Measurements from ENCODE around the gene ATP5IF1.

DNA sequence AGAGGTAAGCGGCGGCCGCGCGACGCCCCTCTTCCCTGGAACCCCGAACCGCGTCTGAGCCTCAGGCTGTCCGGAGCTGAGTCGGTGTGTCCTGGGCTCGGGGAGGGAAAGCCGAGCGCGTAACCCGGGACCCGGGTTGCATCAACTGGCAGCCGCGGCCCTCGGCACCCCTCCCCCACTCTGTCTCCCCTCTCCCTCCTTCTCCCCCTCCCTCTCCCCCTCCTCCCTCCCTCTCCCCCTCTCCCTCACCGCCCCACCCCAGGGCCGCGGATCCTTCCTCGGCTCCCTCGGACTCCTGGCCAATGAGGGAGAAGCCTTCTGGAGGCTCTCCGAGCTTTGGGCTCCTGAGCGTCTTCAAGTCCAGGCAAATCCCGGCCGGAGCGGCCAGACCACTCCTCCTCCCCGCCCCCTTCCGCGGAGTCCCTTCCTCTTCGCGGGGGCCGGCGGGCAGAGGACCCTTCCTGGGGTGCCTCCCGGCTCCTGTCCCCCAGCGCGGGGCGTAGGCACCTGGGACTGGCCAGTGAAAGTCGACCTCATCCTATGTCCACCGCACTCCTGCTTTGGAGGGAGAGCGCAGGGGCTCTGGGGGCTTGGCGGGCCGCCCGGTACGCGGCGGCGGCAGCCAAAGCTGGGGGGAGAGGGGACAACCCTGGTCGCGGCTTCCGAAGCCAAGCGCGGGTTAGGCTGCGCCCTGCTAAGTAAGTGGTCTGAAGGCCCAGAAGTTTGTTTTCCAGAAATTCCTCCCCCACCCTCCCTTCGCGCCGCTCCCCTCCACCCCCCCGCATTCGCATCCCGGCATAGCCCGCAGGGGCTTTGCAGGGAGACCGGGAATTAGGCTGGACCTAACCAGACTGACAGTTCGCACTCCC lies 24.2 kb downstream of the ATP5IF1 start:
- TF ChIP-seq JUN (CRISPR knock-in tag; IDR thresholded peaks at IDR 0.05): no peak
- no peak for TF ChIP-seq PHF5A (CRISPR knock-in tag; IDR thresholded peaks at IDR 0.05; ENCODE audit: low read depth, unreplicated experiment)
- TF ChIP-seq ZNF10 (CRISPR knock-in tag; IDR thresholded peaks at IDR 0.05; ENCODE audit: borderline replicate concordance, low read depth): no peak
- TF ChIP-seq, protein P1, sequence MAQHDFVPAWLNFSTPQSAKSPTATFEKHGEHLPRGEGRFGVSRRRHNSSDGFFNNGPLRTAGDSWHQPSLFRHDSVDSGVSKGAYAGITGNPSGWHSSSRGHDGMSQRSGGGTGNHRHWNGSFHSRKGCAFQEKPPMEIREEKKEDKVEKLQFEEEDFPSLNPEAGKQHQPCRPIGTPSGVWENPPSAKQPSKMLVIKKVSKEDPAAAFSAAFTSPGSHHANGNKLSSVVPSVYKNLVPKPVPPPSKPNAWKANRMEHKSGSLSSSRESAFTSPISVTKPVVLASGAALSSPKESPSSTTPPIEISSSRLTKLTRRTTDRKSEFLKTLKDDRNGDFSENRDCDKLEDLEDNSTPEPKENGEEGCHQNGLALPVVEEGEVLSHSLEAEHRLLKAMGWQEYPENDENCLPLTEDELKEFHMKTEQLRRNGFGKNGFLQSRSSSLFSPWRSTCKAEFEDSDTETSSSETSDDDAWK (CRISPR knock-in tag; IDR thresholded peaks at IDR 0.05): no peak
- no peak for TF ChIP-seq POLR2AphosphoS5 (IDR thresholded peaks at IDR 0.05; ENCODE audit: low read depth, low read length)
- TF ChIP-seq NONO (IDR thresholded peaks at IDR 0.05): no peak
- TF ChIP-seq NONO (CRISPR knock-in tag; conservative IDR thresholded peaks at IDR 0.05): no peak

All from HepG2 (cell line).